ENCODE measurements around the gene CHMP2B.

DNA sequence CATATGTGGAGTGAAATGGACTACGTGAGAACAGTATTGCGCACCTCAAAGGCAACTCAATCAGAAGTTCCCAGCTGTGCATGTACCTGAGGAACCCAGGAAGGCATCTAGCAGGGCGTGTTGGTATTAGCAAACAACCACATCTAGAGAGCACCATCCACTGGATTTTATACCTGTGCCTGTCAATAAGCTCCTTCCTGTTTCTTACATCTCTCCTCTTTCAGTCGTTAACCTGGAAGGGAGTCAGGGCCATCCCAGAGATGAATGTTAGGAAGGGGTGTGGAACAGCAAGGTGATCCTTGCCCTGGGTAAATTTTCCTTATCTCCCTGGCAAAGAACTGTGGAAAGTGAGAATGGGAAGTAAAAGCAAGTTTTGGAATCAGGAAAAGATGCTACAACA lies 29.6 kb upstream of the CHMP2B start:
- TF ChIP-seq POLR2A (IDR thresholded peaks at IDR 0.05): no peak
- TF ChIP-seq EP300 (IDR thresholded peaks at IDR 0.05): no peak

Measured in tibial nerve (tissue), 3 donors.